Mesendoderm (in vitro differentiated cells): Measurements from ENCODE around the gene LTBP2.

Source experiments
- DNase-seq: peaks from one replicate; pipeline ENCODE4 v3.0.0; 2013
- H2AK5ac ChIP-seq: 2 replicates; pipeline ENCODE4 v1.6.1; 2013; ENCODE audit warnings: low read length, inconsistent platforms
- H2BK120ac ChIP-seq: 2 replicates; pipeline ENCODE4 v1.6.1; 2013; ENCODE audit warnings: low read depth, mild to moderate bottlenecking, low read length, moderate library complexity, mixed read lengths
- H2BK15ac ChIP-seq: replicated peaks from 2 replicates; pipeline ENCODE4 v1.6.1; 2013; ENCODE audit warnings: low read depth, mild to moderate bottlenecking, moderate library complexity
- H2BK5ac ChIP-seq: 2 replicates; pipeline ENCODE4 v1.6.1; 2013; ENCODE audit warnings: low read length, inconsistent platforms
- H3K18ac ChIP-seq: 2 replicates; pipeline ENCODE4 v1.6.1; 2013; ENCODE audit warnings: mild to moderate bottlenecking, low read length, mixed read lengths
- H3K23ac ChIP-seq: one replicate; pipeline ENCODE4 v1.6.1; 2013; ENCODE audit warnings: low read length
- H3K27ac ChIP-seq: 2 replicates; pipeline ENCODE4 v1.5.1; 2013; ENCODE audit warnings: low read depth, mild to moderate bottlenecking, inconsistent platforms, low read length, moderate library complexity
- H3K27me3 ChIP-seq: 2 replicates; pipeline ENCODE4 v1.6.1; 2013; ENCODE audit warnings: low read length, control low read depth, mild to moderate bottlenecking, inconsistent platforms; ENCODE audit not compliant: insufficient read depth, poor library complexity
- H3K36me3 ChIP-seq: 2 replicates; pipeline ENCODE4 v1.6.1; 2013; ENCODE audit warnings: low read length, inconsistent platforms; ENCODE audit not compliant: control insufficient read depth, insufficient read depth
- H3K4ac ChIP-seq: one replicate; pipeline ENCODE4 v1.6.1; 2013; ENCODE audit warnings: low read depth, mild to moderate bottlenecking, low read length, moderate library complexity
- H3K4me1 ChIP-seq: 2 replicates; pipeline ENCODE4 v1.6.1; 2013; ENCODE audit warnings: low read depth, low read length, inconsistent platforms; ENCODE audit not compliant: control insufficient read depth
- H3K4me2 ChIP-seq: 2 replicates; pipeline ENCODE4 v1.6.1; 2013; ENCODE audit warnings: low read length
- H3K4me3 ChIP-seq: 2 replicates; pipeline ENCODE4 v1.5.1; 2013; ENCODE audit warnings: mild to moderate bottlenecking, low read length
- H3K56ac ChIP-seq: one replicate; pipeline ENCODE4 v1.6.1; 2013; ENCODE audit warnings: low read length
- H3K79me1 ChIP-seq: 2 replicates; pipeline ENCODE4 v1.6.1; 2013; ENCODE audit warnings: low read length, inconsistent platforms
- H3K79me2 ChIP-seq: 2 replicates; pipeline ENCODE4 v1.6.1; 2013; ENCODE audit warnings: mild to moderate bottlenecking, low read length; ENCODE audit not compliant: control insufficient read depth, insufficient read depth
- H3K9ac ChIP-seq: 2 replicates; pipeline ENCODE4 v1.6.1; 2013; ENCODE audit warnings: low read length, inconsistent platforms
- H4K5ac ChIP-seq: one replicate; pipeline ENCODE4 v1.6.1; 2013; ENCODE audit warnings: low read length
- H4K8ac ChIP-seq: one replicate; pipeline ENCODE4 v1.6.1; 2013; ENCODE audit warnings: low read depth, mild to moderate bottlenecking, control low read depth, low read length, moderate library complexity
- WGBS: extraction: QIAGEN DNeasy Blood & Tissue Kit; methylation state at CpG from one replicate; pipeline ENCODE4 v1.1.7; 2013; ENCODE audit warnings: low lambda C conversion rate, missing lambda C conversion rate; ENCODE audit not compliant: insufficient coverage; ENCODE audit errors: extremely low coverage; 5-methylcytosine and 5-hydroxymethylcytosine counted together

The LTBP2 gene

DNA sequence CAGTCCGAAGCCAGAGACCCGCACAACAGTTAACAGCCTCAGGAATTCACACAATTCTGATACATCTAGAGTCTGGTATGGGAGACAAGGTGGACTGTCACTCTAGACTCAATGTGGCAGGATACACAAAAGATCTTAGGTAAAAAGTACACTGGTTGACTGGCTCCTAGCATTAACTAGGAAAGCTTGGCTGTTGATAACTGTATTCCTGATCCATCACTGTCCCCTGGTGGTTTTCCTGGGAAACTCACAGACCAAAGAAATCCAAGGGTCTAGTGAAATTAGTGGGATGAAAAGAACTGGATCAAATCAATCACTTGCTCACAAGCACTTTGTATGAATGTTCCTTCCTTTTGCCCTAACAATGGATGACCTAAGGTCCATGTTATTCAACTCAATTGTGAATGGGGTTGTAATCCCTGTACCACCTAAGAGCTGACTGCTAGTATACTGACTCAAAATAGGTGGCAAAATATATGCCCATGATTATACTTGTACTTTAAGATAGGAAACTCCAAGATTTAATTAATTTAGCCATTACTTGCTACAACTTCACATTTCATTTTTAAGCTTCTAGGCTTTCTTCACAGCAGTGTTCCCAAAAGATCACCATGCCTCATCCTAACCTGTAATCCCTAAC is 132.9 kb downstream of the LTBP2 start:
- Histone ChIP-seq H2BK15ac (no peak overlapping the region), H3K36me3 (peaks cover 6% of the 10 kb centered on the region), H3K18ac (no peak overlapping the region), H3K9ac (no peak overlapping the region), H2AK5ac (no peak overlapping the region), H3K4me1 (peaks cover 5% of the 10 kb centered on the region), H3K23ac (no peak overlapping the region), H2BK120ac (no peak overlapping the region), H3K4me2 (no peak overlapping the region), H3K27me3 (no peaks in the 10 kb centered on the region), H3K79me1 (no peaks in the 10 kb centered on the region), H3K56ac (peak overlapping the region; percentile 73), H3K79me2 (no peaks in the 10 kb centered on the region), H4K8ac (no peak overlapping the region), H2BK5ac (peak overlapping the region; percentile 51), H3K4ac (no peak overlapping the region), H3K4me3 (no peak overlapping the region), H3K27ac (no peak overlapping the region), H4K5ac (no peak overlapping the region)
- WGBS, result no CpG with 5 or more reads among the region's 2 CpGs
- peak; percentile 75 for DNase-seq

DNA sequence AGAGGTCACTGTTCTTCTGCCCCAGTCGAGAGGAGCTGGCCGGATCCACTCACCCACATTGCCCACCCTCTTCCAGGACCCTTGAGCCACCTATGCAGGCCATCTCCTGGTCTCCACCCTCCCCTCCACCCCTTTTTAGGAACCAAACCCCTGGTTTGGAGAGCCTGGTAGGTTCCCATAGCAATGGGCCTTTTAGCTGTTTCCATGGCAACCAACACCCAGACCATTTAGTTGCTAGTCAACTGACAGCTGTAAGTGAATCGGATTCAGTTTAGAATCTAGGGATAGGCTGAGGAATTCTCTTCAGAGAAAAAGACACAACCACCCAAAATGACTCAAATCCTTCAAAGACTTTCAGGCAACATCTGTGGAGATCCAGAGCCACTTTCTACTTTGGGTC is 135.4 kb downstream of the LTBP2 start:
- Histone ChIP-seq H3K36me3 (peaks cover 7% of the 10 kb centered on the region), H4K5ac (no peak overlapping the region), H4K8ac (no peak overlapping the region), H2AK5ac (no peak overlapping the region), H3K79me1 (no peaks in the 10 kb centered on the region), H2BK120ac (no peak overlapping the region), H3K27ac (no peak overlapping the region), H3K27me3 (no peaks in the 10 kb centered on the region), H3K18ac (no peak overlapping the region), H3K56ac (no peak overlapping the region), H3K79me2 (no peaks in the 10 kb centered on the region), H3K9ac (no peak overlapping the region), H3K23ac (no peak overlapping the region), H3K4ac (no peak overlapping the region), H3K4me1 (peaks cover 3% of the 10 kb centered on the region), H3K4me3 (no peak overlapping the region), H2BK15ac (no peak overlapping the region), H3K4me2 (no peak overlapping the region), H2BK5ac (no peak overlapping the region)
- peak; percentile 67 for DNase-seq
- WGBS, result no CpG with 5 or more reads among the region's 3 CpGs

DNA sequence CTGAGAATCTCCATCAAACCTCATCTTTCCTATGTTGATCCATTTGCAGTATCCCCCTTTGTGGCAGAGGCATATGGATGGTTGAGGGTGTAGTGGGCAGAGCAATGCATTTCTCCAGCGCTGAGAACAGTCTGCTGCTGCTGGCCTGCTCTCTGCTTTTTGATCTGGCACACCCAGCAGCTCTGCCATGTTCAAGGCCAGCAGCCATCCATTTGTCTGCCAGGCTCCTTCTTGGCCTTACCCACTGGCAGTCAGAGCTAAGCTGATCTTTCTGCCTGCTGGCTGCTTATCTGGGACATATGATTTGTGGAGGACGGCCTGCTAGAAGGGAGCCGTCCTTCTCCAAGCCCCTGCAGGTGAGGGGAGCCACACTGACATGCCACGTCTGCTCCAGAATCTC is 135.9 kb downstream of the LTBP2 start:
- H3K4me1 ChIP-seq, result peaks cover 3% of the 10 kb centered on the region
- H3K23ac ChIP-seq, result no peak overlapping the region
- no peak for DNase-seq
- H3K79me2 ChIP-seq, result no peaks in the 10 kb centered on the region
- no peak overlapping the region for H3K27ac ChIP-seq
- H3K4ac ChIP-seq, result no peak overlapping the region
- no peak overlapping the region for H3K9ac ChIP-seq
- H2BK120ac ChIP-seq, result no peak overlapping the region
- H3K18ac ChIP-seq, result no peak overlapping the region
- no peak overlapping the region for H2BK15ac ChIP-seq
- H3K36me3 ChIP-seq, result peaks cover 7% of the 10 kb centered on the region
- H3K79me1 ChIP-seq, result no peaks in the 10 kb centered on the region
- WGBS, result no CpG with 5 or more reads among the region's 4 CpGs
- no peak overlapping the region for H4K5ac ChIP-seq
- no peak overlapping the region for H4K8ac ChIP-seq
- H2AK5ac ChIP-seq, result no peak overlapping the region
- H3K27me3 ChIP-seq, result no peaks in the 10 kb centered on the region
- H3K4me2 ChIP-seq, result no peak overlapping the region
- H3K56ac ChIP-seq, result no peak overlapping the region
- H2BK5ac ChIP-seq, result no peak overlapping the region
- H3K4me3 ChIP-seq, result no peak overlapping the region

DNA sequence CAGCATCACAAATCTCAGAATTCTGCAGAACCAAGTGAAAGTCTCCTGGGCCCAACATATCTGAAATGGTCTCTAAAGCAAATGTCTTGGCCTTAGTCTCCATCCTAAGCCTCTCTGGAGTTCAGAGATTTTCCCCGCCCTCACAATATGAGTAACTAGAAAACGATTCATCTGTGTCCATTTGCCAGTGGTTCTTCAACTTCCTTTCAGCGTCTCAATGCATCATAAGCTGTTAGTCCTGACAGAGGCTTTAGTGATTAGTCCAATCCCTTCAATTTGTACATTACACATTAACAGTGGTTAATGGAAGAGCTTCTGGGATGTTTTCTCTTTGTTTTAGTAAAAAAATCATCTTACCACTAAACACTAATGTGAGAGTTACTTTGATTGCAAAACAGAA is 136.4 kb downstream of the LTBP2 start:
- Histone ChIP-seq H3K36me3 (peaks cover 7% of the 10 kb centered on the region), H2BK15ac (no peak overlapping the region), H3K4ac (no peak overlapping the region), H3K4me3 (no peak overlapping the region), H4K8ac (no peak overlapping the region), H2BK120ac (no peak overlapping the region), H2BK5ac (no peak overlapping the region), H3K9ac (no peak overlapping the region), H3K4me1 (peaks cover 3% of the 10 kb centered on the region), H3K4me2 (no peak overlapping the region), H2AK5ac (no peak overlapping the region), H3K79me1 (no peaks in the 10 kb centered on the region), H3K18ac (no peak overlapping the region), H3K27me3 (no peaks in the 10 kb centered on the region), H3K27ac (no peak overlapping the region), H3K56ac (no peak overlapping the region), H3K79me2 (no peaks in the 10 kb centered on the region), H3K23ac (no peak overlapping the region), H4K5ac (no peak overlapping the region)
- no CpG with 5 or more reads among the region's 3 CpGs for WGBS
- DNase-seq, result no peak

DNA sequence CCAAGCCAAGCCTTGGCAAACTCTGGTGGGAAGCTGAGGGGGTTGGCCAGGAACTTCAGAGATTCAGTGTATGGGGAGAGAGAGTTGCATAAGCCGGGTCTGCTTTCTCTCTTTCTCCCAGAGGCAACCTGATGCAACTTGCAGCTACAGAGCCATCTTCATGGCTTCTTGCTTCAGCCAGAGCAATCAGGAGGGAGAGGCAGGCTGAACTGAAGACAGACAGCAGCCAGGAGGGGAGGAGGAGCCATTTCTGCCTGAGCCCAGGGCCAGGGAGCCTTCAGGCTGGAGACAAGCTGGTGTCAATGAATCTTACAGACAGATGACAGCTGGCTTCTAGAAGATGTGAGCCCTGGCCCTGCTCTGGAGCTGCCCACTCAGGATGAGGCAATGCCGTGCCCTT is 137.7 kb downstream of the LTBP2 start:
- H2BK120ac ChIP-seq, result no peak overlapping the region
- H3K4ac ChIP-seq, result no peak overlapping the region
- H2BK15ac ChIP-seq, result no peak overlapping the region
- H4K8ac ChIP-seq, result no peak overlapping the region
- no peak overlapping the region for H3K18ac ChIP-seq
- no peak overlapping the region for H2AK5ac ChIP-seq
- DNase-seq, result no peak
- no peaks in the 10 kb centered on the region for H3K27me3 ChIP-seq
- H3K23ac ChIP-seq, result no peak overlapping the region
- no CpG with 5 or more reads among the region's 2 CpGs for WGBS
- no peak overlapping the region for H4K5ac ChIP-seq
- no peak overlapping the region for H3K4me2 ChIP-seq
- H3K9ac ChIP-seq, result no peak overlapping the region
- no peaks in the 10 kb centered on the region for H3K79me1 ChIP-seq
- peaks cover 4% of the 10 kb centered on the region for H3K36me3 ChIP-seq
- H3K4me1 ChIP-seq, result peaks cover 6% of the 10 kb centered on the region
- H3K79me2 ChIP-seq, result no peaks in the 10 kb centered on the region
- no peak overlapping the region for H3K4me3 ChIP-seq
- H2BK5ac ChIP-seq, result no peak overlapping the region
- peak overlapping the region; percentile 10 for H3K56ac ChIP-seq
- no peak overlapping the region for H3K27ac ChIP-seq

DNA sequence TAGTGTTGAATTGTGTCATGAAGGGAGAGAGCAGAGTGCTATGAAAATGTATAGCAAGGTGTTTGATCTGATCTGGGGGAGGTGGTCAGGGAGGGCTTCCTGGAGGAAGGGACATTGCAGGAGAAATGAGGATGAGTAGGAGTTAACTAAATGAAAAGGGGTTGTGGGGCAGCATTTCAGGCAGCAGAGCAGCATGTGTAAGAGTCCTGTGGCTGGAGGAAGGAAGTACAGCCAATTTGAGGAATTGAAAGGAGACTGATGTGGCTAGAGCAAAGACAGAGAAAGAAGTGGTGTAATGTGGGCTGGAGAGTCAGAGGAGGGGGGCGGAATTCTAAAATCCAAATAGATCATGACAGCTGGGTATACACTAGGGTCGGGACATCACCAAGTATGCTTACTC is 139.4 kb downstream of the LTBP2 start:
- no peak overlapping the region for H3K56ac ChIP-seq
- H3K79me1 ChIP-seq, result no peaks in the 10 kb centered on the region
- H3K9ac ChIP-seq, result no peak overlapping the region
- no peak overlapping the region for H3K4me3 ChIP-seq
- DNase-seq, result no peak
- no CpG with 5 or more reads among the region's 2 CpGs for WGBS
- no peak overlapping the region for H4K5ac ChIP-seq
- H3K4me2 ChIP-seq, result no peak overlapping the region
- no peak overlapping the region for H3K23ac ChIP-seq
- H3K36me3 ChIP-seq, result peaks cover 4% of the 10 kb centered on the region
- H3K27me3 ChIP-seq, result no peaks in the 10 kb centered on the region
- no peak overlapping the region for H3K18ac ChIP-seq
- no peak overlapping the region for H4K8ac ChIP-seq
- no peak overlapping the region for H2BK5ac ChIP-seq
- H3K79me2 ChIP-seq, result no peaks in the 10 kb centered on the region
- H3K4me1 ChIP-seq, result peaks cover 5% of the 10 kb centered on the region
- H3K27ac ChIP-seq, result no peak overlapping the region
- no peak overlapping the region for H2BK120ac ChIP-seq
- H2AK5ac ChIP-seq, result no peak overlapping the region
- H3K4ac ChIP-seq, result no peak overlapping the region
- no peak overlapping the region for H2BK15ac ChIP-seq
